Esophagus muscularis mucosa (tissue), 4 donors: ENCODE measurements around the gene ETV6. TPM values are rescaled to one million over a fixed set of nuclear protein-coding genes. Genes with fewer than 3 reads are reported as not detected.

Experiments used
- DNase-seq: peaks from one replicate; pipeline ENCODE4 v3.0.0-alpha.2; 2017; ENCODE audit errors: extremely low spot score
- H3K27ac ChIP-seq, 4 donors: fragments of 200-600 bp; sonication (generic); replicated peaks in 1 of 4; 1 replicate in 3 of 4; 2 replicates in 1 of 4; pipeline ENCODE4 v1.5.1; 2016 to 2019; ENCODE audit warnings: mild to moderate bottlenecking in 1 of 4
- H3K27me3 ChIP-seq, 4 donors: fragments of 200-600 bp; sonication (generic); one replicate each; pipeline versions ENCODE4 v1.5.1 to v1.6.0; 2016 to 2019
- H3K36me3 ChIP-seq, 4 donors: fragments of 200-600 bp; sonication (generic); one replicate each; pipeline ENCODE4 v1.5.1; 2016 to 2019
- H3K4me1 ChIP-seq, 4 donors: fragments of 200-600 bp; sonication (generic); one replicate each; pipeline ENCODE4 v1.5.1; 2016 to 2019
- H3K4me3 ChIP-seq, 4 donors: fragments of 200-600 bp; sonication (generic); 1 replicate in 2 of 4; 2 replicates in 2 of 4; pipeline ENCODE4 v1.5.1; 2016 to 2019; ENCODE audit warnings: mild to moderate bottlenecking in 4 of 4, moderate library complexity in 1 of 4
- H3K9me3 ChIP-seq, 4 donors: fragments of 200-600 bp; sonication (generic); 1 replicate in 3 of 4; 2 replicates in 1 of 4; pipeline ENCODE4 v1.5.1; 2016 to 2019
- CTCF ChIP-seq, 3 experiments: fragments of 200-600 bp in 2 of 3; fragments of 450-650 bp in 1 of 3; sonication (generic) in 2 of 3; IDR thresholded peaks; one replicate each; pipeline ENCODE4 v1.5.1; 2017 to 2019; ENCODE audit warnings: antibody characterized with exemption in 3 of 3, mild to moderate bottlenecking in 2 of 3, moderate library complexity in 1 of 3
- EP300 ChIP-seq: sonication (generic); formaldehyde crosslinking; IDR thresholded peaks from one replicate; pipeline ENCODE4 v1.6.1; 2017; ENCODE audit warnings: antibody characterized with exemption
- POLR2A ChIP-seq: fragments of 450-650 bp; IDR thresholded peaks from one replicate; pipeline ENCODE4 v1.6.1; 2017; ENCODE audit warnings: antibody characterized with exemption, moderate library complexity, mild to moderate bottlenecking, low read depth
- POLR2AphosphoS5 ChIP-seq, 2 donors: sonication (generic); formaldehyde crosslinking; IDR thresholded peaks; one replicate each; pipeline ENCODE4 v1.6.1; 2017; ENCODE audit warnings: antibody characterized with exemption in 2 of 2
- WGBS: methylation state at CpG from one replicate; pipeline ENCODE4 v1.1.5; 2018; 5-methylcytosine and 5-hydroxymethylcytosine counted together
- intact Hi-C: fragments of 100-400 bp; cut with DNase I; formaldehyde crosslinking; loops from one replicate; pipeline ENCODE4 v1.15.1; 2023
- total RNA-seq, 4 donors: library from RNA; depleted of rRNA; stranded (reverse); fragments of >200 nt; gene quantifications; one replicate each; pipeline versions ENCODE4 v1.1.0 to v1.2.1, GENCODE V29; 2016

The ETV6 gene
- total RNA-seq, 4 donors from 2014 or later = 22.4 to 29.6 (median 25.3) TPM

DNA sequence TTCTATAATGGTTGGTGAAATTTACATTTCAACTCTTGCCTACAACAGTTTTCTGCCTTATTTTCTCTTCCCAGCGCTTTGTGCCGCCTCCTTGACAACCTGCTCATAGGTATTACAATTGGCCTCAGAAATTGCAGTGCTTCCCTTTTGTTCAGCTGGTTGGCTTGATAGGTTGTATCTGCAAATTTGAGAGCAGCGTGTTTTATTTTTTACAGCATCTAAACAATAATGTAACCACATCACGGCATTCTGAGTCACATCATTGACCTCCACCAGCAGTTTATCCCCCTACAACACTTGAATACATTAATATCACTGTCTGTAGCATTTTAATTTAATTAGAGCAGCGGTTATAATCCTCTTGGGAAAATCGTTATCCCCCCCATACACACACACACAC is 99.4 kb downstream of the ETV6 start:
- H3K27ac ChIP-seq = peak overlapping the region in 1 of 4 donors; percentile 53
- H3K9me3 ChIP-seq = no peaks in the 10 kb centered on the region
- WGBS = 89% methylated on average over 6 of the region's 6 CpGs
- no peak for TF ChIP-seq POLR2AphosphoS5 (IDR thresholded peaks at IDR 0.05)
- H3K36me3 ChIP-seq = peaks cover 0 to 3% (median 0%) of the 10 kb centered on the region in 4 donors
- H3K27me3 ChIP-seq = no peaks in the 10 kb centered on the region
- peaks cover 13 to 82% (median 64%) of the 10 kb centered on the region in 4 donors for H3K4me1 ChIP-seq
- intact Hi-C loops = no loop called here
- DNase-seq = no peak
- H3K4me3 ChIP-seq = no peak overlapping the region

GRCh38 chr12:11749943-11750690 is 100.6 kb downstream of the ETV6 start:
- intact Hi-C loops = no loop called here
- H3K27me3 ChIP-seq = no peaks in the 10 kb centered on the region
- 87% methylated on average over 11 of the region's 11 CpGs for WGBS
- H3K36me3 ChIP-seq = peaks cover 0 to 3% (median 0%) of the 10 kb centered on the region in 4 donors
- H3K4me1 ChIP-seq = peaks cover 19 to 82% (median 65%) of the 10 kb centered on the region in 4 donors
- no peak for DNase-seq
- no peak for TF ChIP-seq POLR2A
- no peak for TF ChIP-seq CTCF (IDR thresholded peaks at IDR 0.05)
- TF ChIP-seq POLR2AphosphoS5 (IDR thresholded peaks at IDR 0.05) = peak in 1 of 2 donors; percentile 22
- TF ChIP-seq EP300 = no peak
- H3K9me3 ChIP-seq = no peaks in the 10 kb centered on the region
- H3K4me3 ChIP-seq = no peak overlapping the region
- H3K27ac ChIP-seq = peak overlapping the region; percentile 36 to 53 (median 43)

DNA sequence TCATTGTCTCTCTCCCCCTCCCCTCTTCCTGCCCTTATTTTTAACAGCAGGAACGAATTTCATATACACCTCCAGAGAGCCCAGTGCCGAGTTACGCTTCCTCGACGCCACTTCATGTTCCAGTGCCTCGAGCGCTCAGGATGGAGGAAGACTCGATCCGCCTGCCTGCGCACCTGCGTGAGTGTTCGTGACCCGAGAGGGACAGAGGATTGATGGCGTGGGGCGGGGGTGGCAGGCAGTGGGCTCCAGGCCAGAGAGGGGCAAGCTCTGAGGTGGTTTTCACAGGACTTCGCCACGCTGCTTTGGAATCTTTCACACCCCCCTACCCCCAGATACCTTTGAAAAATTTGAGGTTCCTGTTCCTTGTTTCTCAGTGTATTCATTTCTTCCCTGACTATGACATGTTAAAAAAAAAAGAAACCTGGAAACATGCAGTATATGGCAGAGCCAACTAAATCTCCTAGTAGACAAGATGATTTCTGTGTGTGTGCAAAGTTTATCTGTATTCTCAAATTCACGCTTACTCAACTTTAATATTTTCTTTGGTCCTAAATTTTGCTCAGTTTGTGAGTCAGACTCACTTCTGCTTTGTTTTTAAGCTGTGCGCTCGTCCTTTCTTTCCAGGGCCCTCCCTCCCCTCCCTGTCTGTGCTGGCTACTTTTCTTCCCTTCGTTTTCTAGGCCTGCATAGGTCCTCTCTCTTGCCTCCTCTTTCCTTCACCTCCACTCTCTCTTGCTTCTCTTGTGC is 103.1 kb downstream of the ETV6 start:
- intact Hi-C loops = no loop called here
- no peak for TF ChIP-seq POLR2A
- TF ChIP-seq EP300 = no peak
- Histone ChIP-seq H3K36me3 (peaks cover 0 to 3% (median 0%) of the 10 kb centered on the region in 4 donors), H3K27me3 (no peaks in the 10 kb centered on the region), H3K27ac (peak overlapping the region; percentile 88 to 94 (median 92)), H3K4me3 (no peak overlapping the region), H3K4me1 (peaks cover 39 to 82% (median 66%) of the 10 kb centered on the region in 4 donors), H3K9me3 (no peaks in the 10 kb centered on the region)
- WGBS = 79% methylated on average over 21 of the region's 21 CpGs
- no peak for DNase-seq

DNA sequence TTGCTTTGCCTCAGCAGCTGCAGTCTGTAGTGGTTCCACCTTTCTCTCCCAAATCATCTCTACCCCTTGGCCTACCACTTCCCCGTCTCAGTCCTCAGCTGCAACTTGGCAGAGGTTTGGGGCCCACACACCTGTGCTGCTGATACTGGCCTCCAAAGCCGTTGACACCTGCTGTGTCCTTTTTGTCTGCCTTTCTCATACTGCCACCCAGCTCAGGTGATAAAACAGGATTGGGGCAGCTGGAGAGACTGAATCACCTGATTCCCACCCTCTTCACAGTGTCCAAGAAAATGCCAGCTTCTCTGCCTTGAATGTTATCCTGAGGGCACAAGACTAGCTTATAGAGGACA is 103.7 kb downstream of the ETV6 start:
- peaks cover 44 to 82% (median 69%) of the 10 kb centered on the region in 4 donors for H3K4me1 ChIP-seq
- intact Hi-C loops = no loop called here

GRCh38 chr12:11753826-11754225 is 104.4 kb downstream of the ETV6 start:
- intact Hi-C loops = no loop called here
- Histone ChIP-seq H3K27ac (peak overlapping the region; percentile 88 to 94 (median 92)), H3K4me3 (no peak overlapping the region), H3K36me3 (peaks cover 0 to 3% (median 0%) of the 10 kb centered on the region in 4 donors), H3K27me3 (no peaks in the 10 kb centered on the region), H3K9me3 (no peaks in the 10 kb centered on the region), H3K4me1 (peaks cover 51 to 82% (median 75%) of the 10 kb centered on the region in 4 donors)
- WGBS = 48% methylated on average over 5 of the region's 5 CpGs
- TF ChIP-seq POLR2AphosphoS5 (IDR thresholded peaks at IDR 0.05) = peak; percentile 3 to 57
- no peak for TF ChIP-seq POLR2A
- DNase-seq = no peak

More for the DNA sequence above, 103.7 kb downstream of the ETV6 start:
- Histone ChIP-seq H3K4me3 (peak overlapping the region in 1 of 4 donors; percentile 2), H3K27ac (peak overlapping the region; percentile 88 to 94 (median 92)), H3K27me3 (no peaks in the 10 kb centered on the region), H3K9me3 (no peaks in the 10 kb centered on the region), H3K36me3 (peaks cover 0 to 3% (median 0%) of the 10 kb centered on the region in 4 donors)
- no peak for DNase-seq
- WGBS = 54% methylated on average over 2 of the region's 2 CpGs
- no peak for TF ChIP-seq POLR2AphosphoS5 (IDR thresholded peaks at IDR 0.05)
- TF ChIP-seq EP300 = no peak

- intact Hi-C loops = no loop called here
- no peak for DNase-seq
- TF ChIP-seq POLR2AphosphoS5 (IDR thresholded peaks at IDR 0.05) = no peak
- TF ChIP-seq POLR2A = no peak
- TF ChIP-seq CTCF (IDR thresholded peaks at IDR 0.05) = no peak
- TF ChIP-seq EP300 = no peak
- Histone ChIP-seq H3K4me3 (no peak overlapping the region), H3K27me3 (no peaks in the 10 kb centered on the region), H3K27ac (peak overlapping the region; percentile 88 to 94 (median 92)), H3K9me3 (no peaks in the 10 kb centered on the region), H3K4me1 (peaks cover 55 to 84% (median 79%) of the 10 kb centered on the region in 4 donors), H3K36me3 (peaks cover 0 to 3% (median 0%) of the 10 kb centered on the region in 4 donors)
- WGBS = 62% methylated on average over 4 of the region's 4 CpGs
Observed at GRCh38 chr12:11754256-11754655, 104.8 kb downstream of the ETV6 start.
